EL (cell line): Measurements from ENCODE around the gene FAM13A.
"Not testable (repeated sequence)": the region's sequence is repeated elsewhere in the genome, so short reads cannot be mapped to it uniquely, and the experiment has no call there.

Source experiments
- DNase-seq: peaks from one replicate; pipeline ENCODE4 v3.0.0-alpha.2; 2016

FAM13A gene

GRCh38 chr4:88892646-88893045, 164.3 kb downstream of the FAM13A start:
- no peak for DNase-seq

- no peak for DNase-seq
Measured at GRCh38 chr4:88891636-88892035, 165.3 kb downstream of the FAM13A start.

- DNase-seq: peak; percentile 17
Measured at GRCh38 chr4:88887409-88887808, 169.6 kb downstream of the FAM13A start.

GRCh38 chr4:88881227-88881569, 175.8 kb downstream of the FAM13A start:
- no peak for DNase-seq

- no peak for DNase-seq
Measured at GRCh38 chr4:88880501-88881226, 176.3 kb downstream of the FAM13A start.

- no peak for DNase-seq
Measured at GRCh38 chr4:88879991-88880390, 177.0 kb downstream of the FAM13A start.

- no peak for DNase-seq
Measured at GRCh38 chr4:88878642-88879041, 178.3 kb downstream of the FAM13A start.

GRCh38 chr4:88870428-88870827, 186.6 kb downstream of the FAM13A start:
- no peak for DNase-seq

GRCh38 chr4:88868510-88868909, 188.5 kb downstream of the FAM13A start:
- DNase-seq: no peak

GRCh38 chr4:88866862-88867550, 190.0 kb downstream of the FAM13A start:
- peak; percentile 57 for DNase-seq

- no peak for DNase-seq
Measured at GRCh38 chr4:88865466-88865865, 191.5 kb downstream of the FAM13A start.

GRCh38 chr4:88865046-88865445, 191.9 kb downstream of the FAM13A start:
- peak; percentile 28 for DNase-seq

- DNase-seq: no peak
Measured at GRCh38 chr4:88860586-88860985, 196.4 kb downstream of the FAM13A start.

GRCh38 chr4:88859191-88859812, 197.7 kb downstream of the FAM13A start:
- no peak for DNase-seq

- DNase-seq: no peak
Measured at GRCh38 chr4:88858752-88859151, 198.2 kb downstream of the FAM13A start.

GRCh38 chr4:88857588-88857987, 199.4 kb downstream of the FAM13A start:
- no peak for DNase-seq

- no peak for DNase-seq
Measured at GRCh38 chr4:88854481-88854880, 202.5 kb downstream of the FAM13A start.

GRCh38 chr4:88853583-88853982, 203.4 kb downstream of the FAM13A start:
- not testable (repeated sequence) for DNase-seq

GRCh38 chr4:88846206-88846790, 210.7 kb downstream of the FAM13A start:
- no peak for DNase-seq

- no peak for DNase-seq
Measured at GRCh38 chr4:88843067-88843685, 213.8 kb downstream of the FAM13A start.

- DNase-seq: peak; percentile 35
Measured at GRCh38 chr4:88841635-88842034, 215.3 kb downstream of the FAM13A start.

GRCh38 chr4:88836216-88836615, 220.8 kb downstream of the FAM13A start:
- no peak for DNase-seq

GRCh38 chr4:88831031-88831430, 226.0 kb downstream of the FAM13A start:
- no peak for DNase-seq
